Activated T-helper 17 cell treated with anti-CD3 and anti-CD28 coated beads, Interleukin-2, amount 50 U/mL, for 72 hours (primary cell): Measurements from ENCODE around the gene FZD10. TPM values are rescaled to one million over a fixed set of nuclear protein-coding genes. Genes with fewer than 3 reads are reported as not detected.

Experiments used
- ATAC-seq: fragments of 150-1000 bp; cut with Tn5 transposase; replicated peaks from 2 replicates; pipeline ENCODE4 v1.10.0; 2021; ENCODE audit warnings: mild to moderate bottlenecking, moderate library complexity
- H3K27ac Mint-ChIP-seq: one replicate; pipeline ENCODE4 v1.8.0; 2022; ENCODE audit warnings: mixed read lengths
- H3K27me3 Mint-ChIP-seq: one replicate; pipeline ENCODE4 v1.8.0; 2022; ENCODE audit warnings: mixed read lengths
- H3K36me3 Mint-ChIP-seq: one replicate; pipeline ENCODE4 v1.8.0; 2022; ENCODE audit warnings: low read depth, mild to moderate bottlenecking, mixed read lengths
- H3K4me1 Mint-ChIP-seq: one replicate; pipeline ENCODE4 v1.8.0; 2022; ENCODE audit warnings: mixed read lengths
- H3K4me3 Mint-ChIP-seq: one replicate; pipeline ENCODE4 v1.8.0; 2022; ENCODE audit warnings: mild to moderate bottlenecking, mixed read lengths
- H3K9me3 Mint-ChIP-seq: one replicate; pipeline ENCODE4 v1.8.0; 2022; ENCODE audit warnings: mixed read lengths
- total RNA-seq, 2 donors: library from RNA; stranded (reverse); gene quantifications; one replicate each; pipeline ENCODE4 v1.2.3, GENCODE V29; 2022

The FZD10 gene
- total RNA-seq, 2 donors from 2014 or later, result not detected

GRCh38 chr12:130155416-130156073 lies 6.7 kb upstream of the FZD10 start:
- ATAC-seq, result no peak
- no peak overlapping the region for H3K4me3 Mint-ChIP-seq
- no peaks in the 10 kb centered on the region for H3K36me3 Mint-ChIP-seq
- H3K27ac Mint-ChIP-seq, result no peak overlapping the region
- H3K4me1 Mint-ChIP-seq, result no peaks in the 10 kb centered on the region
- peaks cover 28% of the 10 kb centered on the region for H3K27me3 Mint-ChIP-seq
- no peaks in the 10 kb centered on the region for H3K9me3 Mint-ChIP-seq

- Mint-ChIP-seq H3K36me3 (no peaks in the 10 kb centered on the region), H3K4me3 (no peak overlapping the region), H3K4me1 (no peaks in the 10 kb centered on the region), H3K27ac (no peak overlapping the region), H3K9me3 (no peaks in the 10 kb centered on the region), H3K27me3 (peaks cover 28% of the 10 kb centered on the region)
- ATAC-seq, result no peak
Measured at GRCh38 chr12:130156652-130157275, 5.5 kb upstream of the FZD10 start.

GRCh38 chr12:130157998-130158753 lies 4.1 kb upstream of the FZD10 start:
- ATAC-seq, result no peak
- Mint-ChIP-seq H3K27ac (no peak overlapping the region), H3K36me3 (no peaks in the 10 kb centered on the region), H3K4me1 (no peaks in the 10 kb centered on the region), H3K27me3 (peaks cover 30% of the 10 kb centered on the region), H3K9me3 (no peaks in the 10 kb centered on the region), H3K4me3 (no peak overlapping the region)

GRCh38 chr12:130158754-130159059 lies 3.6 kb upstream of the FZD10 start:
- Mint-ChIP-seq H3K27me3 (peaks cover 33% of the 10 kb centered on the region), H3K4me3 (no peak overlapping the region), H3K36me3 (no peaks in the 10 kb centered on the region), H3K4me1 (no peaks in the 10 kb centered on the region), H3K9me3 (no peaks in the 10 kb centered on the region), H3K27ac (no peak overlapping the region)
- ATAC-seq, result no peak

GRCh38 chr12:130160306-130160705 lies 2.0 kb upstream of the FZD10 start:
- H3K4me3 Mint-ChIP-seq, result no peak overlapping the region
- no peaks in the 10 kb centered on the region for H3K36me3 Mint-ChIP-seq
- ATAC-seq, result no peak
- H3K27me3 Mint-ChIP-seq, result peaks cover 27% of the 10 kb centered on the region
- no peaks in the 10 kb centered on the region for H3K4me1 Mint-ChIP-seq
- H3K9me3 Mint-ChIP-seq, result no peaks in the 10 kb centered on the region
- H3K27ac Mint-ChIP-seq, result no peak overlapping the region

GRCh38 chr12:130160711-130161231 lies 1.5 kb upstream of the FZD10 start:
- ATAC-seq, result no peak
- Mint-ChIP-seq H3K4me3 (no peak overlapping the region), H3K27me3 (peaks cover 30% of the 10 kb centered on the region), H3K27ac (no peak overlapping the region), H3K4me1 (no peaks in the 10 kb centered on the region), H3K9me3 (no peaks in the 10 kb centered on the region), H3K36me3 (no peaks in the 10 kb centered on the region)

GRCh38 chr12:130161261-130162243 lies 712 bp upstream of the FZD10 start:
- H3K4me1 Mint-ChIP-seq, result no peaks in the 10 kb centered on the region
- ATAC-seq, result no peak
- H3K27me3 Mint-ChIP-seq, result peaks cover 28% of the 10 kb centered on the region
- H3K36me3 Mint-ChIP-seq, result no peaks in the 10 kb centered on the region
- no peak overlapping the region for H3K27ac Mint-ChIP-seq
- H3K9me3 Mint-ChIP-seq, result no peaks in the 10 kb centered on the region
- no peak overlapping the region for H3K4me3 Mint-ChIP-seq

- no peak for ATAC-seq
- Mint-ChIP-seq H3K36me3 (no peaks in the 10 kb centered on the region), H3K4me1 (no peaks in the 10 kb centered on the region), H3K27me3 (peaks cover 25% of the 10 kb centered on the region), H3K4me3 (no peak overlapping the region), H3K9me3 (no peaks in the 10 kb centered on the region), H3K27ac (no peak overlapping the region)
Measured at GRCh38 chr12:130162745-130163460, 639 bp downstream of the FZD10 start.

GRCh38 chr12:130163461-130164215 lies 1.4 kb downstream of the FZD10 start:
- no peaks in the 10 kb centered on the region for H3K9me3 Mint-ChIP-seq
- H3K4me3 Mint-ChIP-seq, result no peak overlapping the region
- peaks cover 22% of the 10 kb centered on the region for H3K27me3 Mint-ChIP-seq
- no peak overlapping the region for H3K27ac Mint-ChIP-seq
- no peaks in the 10 kb centered on the region for H3K36me3 Mint-ChIP-seq
- no peaks in the 10 kb centered on the region for H3K4me1 Mint-ChIP-seq
- ATAC-seq, result no peak

GRCh38 chr12:130164216-130164542 lies 1.9 kb downstream of the FZD10 start:
- Mint-ChIP-seq H3K4me1 (no peaks in the 10 kb centered on the region), H3K27me3 (peaks cover 26% of the 10 kb centered on the region), H3K36me3 (no peaks in the 10 kb centered on the region), H3K9me3 (no peaks in the 10 kb centered on the region), H3K4me3 (no peak overlapping the region), H3K27ac (no peak overlapping the region)
- ATAC-seq, result no peak

- Mint-ChIP-seq H3K36me3 (no peaks in the 10 kb centered on the region), H3K9me3 (no peaks in the 10 kb centered on the region), H3K27me3 (peaks cover 28% of the 10 kb centered on the region), H3K27ac (no peak overlapping the region), H3K4me3 (no peak overlapping the region), H3K4me1 (no peaks in the 10 kb centered on the region)
- ATAC-seq, result no peak
Measured at GRCh38 chr12:130164936-130165335, 2.7 kb downstream of the FZD10 start.

- Mint-ChIP-seq H3K27ac (no peak overlapping the region), H3K9me3 (no peaks in the 10 kb centered on the region), H3K4me3 (no peak overlapping the region), H3K27me3 (peaks cover 29% of the 10 kb centered on the region), H3K4me1 (no peaks in the 10 kb centered on the region), H3K36me3 (no peaks in the 10 kb centered on the region)
- ATAC-seq, result no peak
Measured at GRCh38 chr12:130166306-130166705, 4.0 kb downstream of the FZD10 start.

GRCh38 chr12:130167537-130167936 lies 5.3 kb downstream of the FZD10 start:
- ATAC-seq, result no peak
- Mint-ChIP-seq H3K9me3 (no peaks in the 10 kb centered on the region), H3K27me3 (peaks cover 30% of the 10 kb centered on the region), H3K36me3 (no peaks in the 10 kb centered on the region), H3K4me1 (no peaks in the 10 kb centered on the region), H3K27ac (no peak overlapping the region), H3K4me3 (no peak overlapping the region)
